HepG2 (cell line): Measurements from ENCODE around the gene ALG11.

Experiments used
- CTCF ChIP-seq: sonication (generic); formaldehyde crosslinking; IDR thresholded peaks from 2 replicates; pipeline ENCODE4 v1.5.0; 2020; ENCODE audit warnings: mild to moderate bottlenecking, missing genetic modification reagents, moderate library complexity
- FOSL1 ChIP-seq: sonication (generic); formaldehyde crosslinking; IDR thresholded peaks from 2 replicates; pipeline ENCODE4 v1.9.0; 2021; ENCODE audit warnings: missing genetic modification reagents, borderline replicate concordance
- FOXJ3 ChIP-seq: sonication (generic); formaldehyde crosslinking; IDR thresholded peaks from 2 replicates; pipeline ENCODE4 v1.4.0; 2020; ENCODE audit warnings: missing genetic modification reagents, mild to moderate bottlenecking, borderline replicate concordance
- GABPA ChIP-seq, 2 experiments: IDR thresholded peaks; 2 replicates each; pipeline ENCODE4 v1.6.1; 2011 to 2016; ENCODE audit warnings: low read depth in 2 of 2, low read length in 1 of 2, missing biosample characterization in 1 of 2, missing genetic modification characterization in 1 of 2
- GATA4 ChIP-seq: sonication (generic); IDR thresholded peaks from 2 replicates; pipeline ENCODE4 v1.6.1; 2016; ENCODE audit warnings: antibody characterized with exemption, low read depth, borderline replicate concordance
- NR1H2 ChIP-seq: sonication (generic); formaldehyde crosslinking; IDR thresholded peaks from 2 replicates; pipeline ENCODE4 v1.8.1; 2022; ENCODE audit warnings: low read depth, missing genetic modification reagents, borderline replicate concordance
- POLR2AphosphoS5 ChIP-seq: IDR thresholded peaks from 2 replicates; pipeline ENCODE4 v1.6.1; 2012; ENCODE audit warnings: low read depth, low read length
- PRDM10 ChIP-seq: sonication (generic); formaldehyde crosslinking; IDR thresholded peaks from 2 replicates; pipeline ENCODE4 v1.4.0; 2020; ENCODE audit warnings: low read depth, missing genetic modification reagents
- THAP7 ChIP-seq: sonication (generic); formaldehyde crosslinking; IDR thresholded peaks from 2 replicates; pipeline ENCODE4 v1.8.1; 2023; ENCODE audit warnings: mild to moderate bottlenecking, missing genetic modification reagents
- TP53 ChIP-seq: sonication (generic); formaldehyde crosslinking; conservative IDR thresholded peaks from 2 replicates; pipeline ENCODE4 v1.4.0; 2020; ENCODE audit warnings: missing genetic modification reagents
- ZNF292 ChIP-seq: sonication (generic); formaldehyde crosslinking; IDR thresholded peaks from 2 replicates; pipeline ENCODE4 v1.8.1; 2022; ENCODE audit warnings: mild to moderate bottlenecking, low read depth, missing genetic modification reagents, borderline replicate concordance
- ZNF597 ChIP-seq: sonication (generic); formaldehyde crosslinking; IDR thresholded peaks from 2 replicates; pipeline ENCODE4 v1.5.0; 2020; ENCODE audit warnings: missing genetic modification reagents

DNA sequence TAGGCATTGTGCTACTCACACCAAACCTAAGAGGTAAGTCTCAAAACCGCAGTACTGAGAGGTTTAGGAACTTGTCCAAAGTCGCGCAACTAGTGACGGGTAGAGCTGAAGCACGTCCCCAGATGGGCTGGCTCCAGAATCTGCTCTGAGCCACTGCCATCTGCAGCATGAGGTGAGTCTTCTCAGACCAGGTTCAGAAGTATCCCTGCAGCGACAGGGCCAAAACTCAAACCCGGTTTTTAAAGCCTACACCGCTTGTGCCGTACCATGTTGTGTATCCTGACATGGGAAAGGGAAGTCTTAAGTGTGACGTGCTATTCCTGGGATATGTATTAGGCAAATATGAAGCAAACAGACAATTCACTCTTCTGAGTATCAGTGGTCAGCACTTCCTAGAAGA lies 46.0 kb upstream of the ALG11 start:
- TF ChIP-seq ZNF597 (no peak), TP53 (CRISPR knock-in tag) (no peak), ZNF292 (CRISPR knock-in tag) (no peak), FOSL1 (no peak), CTCF (CRISPR knock-in tag) (no peak), POLR2AphosphoS5 (no peak), PRDM10 (no peak), NR1H2 (CRISPR knock-in tag) (no peak), FOXJ3 (no peak), GATA4 (no peak), THAP7 (CRISPR knock-in tag) (no peak), GABPA (IDR thresholded peaks at IDR 0.05; ENCODE audit: low read depth, low read length) (no peak), GABPA (CRISPR knock-in tag; IDR thresholded peaks at IDR 0.05; ENCODE audit: low read depth) (no peak)
